ENCODE measurements around the gene CLCN6. TPM values are rescaled to one million over a fixed set of nuclear protein-coding genes. Genes with fewer than 3 reads are reported as not detected.

CLCN6 gene
- total RNA-seq, 1 experiment from 2014 or later: 6.1 TPM

GRCh38 chr1:11875094-11875493 lies 69.1 kb downstream of the CLCN6 start:
- peaks cover 10% of the 10 kb centered on the region for H3K27me3 ChIP-seq
- H3K36me3 ChIP-seq: no peaks in the 10 kb centered on the region
- DNase-seq: no peak

GRCh38 chr1:11877074-11877473 lies 71.1 kb downstream of the CLCN6 start:
- Histone ChIP-seq H3K36me3 (no peaks in the 10 kb centered on the region), H3K4me3 (no peak overlapping the region), H3K27me3 (no peaks in the 10 kb centered on the region; the same call in none of the 2 replicates), H3K9me3 (no peaks in the 10 kb centered on the region)
- no peak for DNase-seq

More at GRCh38 chr1:11875094-11875493, 69.1 kb downstream of the CLCN6 start:
- no peak overlapping the region for H3K4me3 ChIP-seq
- no peaks in the 10 kb centered on the region for H3K9me3 ChIP-seq

GRCh38 chr1:11878081-11878890 lies 72.3 kb downstream of the CLCN6 start:
- H3K36me3 ChIP-seq: no peaks in the 10 kb centered on the region
- H3K4me3 ChIP-seq: no peak overlapping the region
- no peaks in the 10 kb centered on the region; the same call in 1 of the 2 replicates for H3K27me3 ChIP-seq
- no peak for DNase-seq
- H3K9me3 ChIP-seq: no peaks in the 10 kb centered on the region

- no peaks in the 10 kb centered on the region for H3K36me3 ChIP-seq
- H3K27me3 ChIP-seq: no peaks in the 10 kb centered on the region; the same call in 1 of the 2 replicates
- DNase-seq: no peak
- H3K9me3 ChIP-seq: no peaks in the 10 kb centered on the region
- no peak overlapping the region for H3K4me3 ChIP-seq
These were observed 72.8 kb downstream of the CLCN6 start for GRCh38 chr1:11878891-11879190.

- H3K27me3 ChIP-seq: no peaks in the 10 kb centered on the region; the same call in 1 of the 2 replicates
- DNase-seq: no peak
These were observed 73.6 kb downstream of the CLCN6 start for GRCh38 chr1:11879311-11880180.

GRCh38 chr1:11880181-11880575 lies 74.2 kb downstream of the CLCN6 start:
- Histone ChIP-seq H3K36me3 (no peaks in the 10 kb centered on the region), H3K4me3 (no peak overlapping the region), H3K9me3 (no peaks in the 10 kb centered on the region), H3K27me3 (no peaks in the 10 kb centered on the region; the same call in 1 of the 2 replicates)
- no peak for DNase-seq

More at GRCh38 chr1:11879311-11880180, 73.6 kb downstream of the CLCN6 start:
- no peaks in the 10 kb centered on the region for H3K36me3 ChIP-seq
- no peak overlapping the region for H3K4me3 ChIP-seq
- H3K9me3 ChIP-seq: no peaks in the 10 kb centered on the region

GRCh38 chr1:11880911-11881748 lies 75.1 kb downstream of the CLCN6 start:
- DNase-seq: no peak
- H3K9me3 ChIP-seq: no peaks in the 10 kb centered on the region
- no peaks in the 10 kb centered on the region; the same call in 1 of the 2 replicates for H3K27me3 ChIP-seq
- H3K4me3 ChIP-seq: no peak overlapping the region
- no peaks in the 10 kb centered on the region for H3K36me3 ChIP-seq

GRCh38 chr1:11881749-11882441 lies 75.9 kb downstream of the CLCN6 start:
- no peak for DNase-seq
- no peaks in the 10 kb centered on the region; the same call in 1 of the 2 replicates for H3K27me3 ChIP-seq
- H3K4me3 ChIP-seq: no peak overlapping the region

GRCh38 chr1:11882814-11883538 lies 77.0 kb downstream of the CLCN6 start:
- DNase-seq: no peak
- Histone ChIP-seq H3K9me3 (no peaks in the 10 kb centered on the region), H3K27me3 (no peaks in the 10 kb centered on the region; the same call in 1 of the 2 replicates), H3K36me3 (no peaks in the 10 kb centered on the region), H3K4me3 (no peak overlapping the region)

More at GRCh38 chr1:11881749-11882441, 75.9 kb downstream of the CLCN6 start:
- H3K36me3 ChIP-seq: no peaks in the 10 kb centered on the region
- H3K9me3 ChIP-seq: no peaks in the 10 kb centered on the region

- H3K9me3 ChIP-seq: no peaks in the 10 kb centered on the region
- H3K4me3 ChIP-seq: no peak overlapping the region
- DNase-seq: no peak
- no peaks in the 10 kb centered on the region for H3K36me3 ChIP-seq
- no peaks in the 10 kb centered on the region for H3K27me3 ChIP-seq
These were observed 79.9 kb downstream of the CLCN6 start for GRCh38 chr1:11885916-11886315.

GRCh38 chr1:11886986-11887665 lies 81.1 kb downstream of the CLCN6 start:
- no peaks in the 10 kb centered on the region for H3K9me3 ChIP-seq
- no peak for DNase-seq
- H3K27me3 ChIP-seq: no peaks in the 10 kb centered on the region
- no peak overlapping the region for H3K4me3 ChIP-seq
- no peaks in the 10 kb centered on the region for H3K36me3 ChIP-seq

GRCh38 chr1:11887666-11888007 lies 81.6 kb downstream of the CLCN6 start:
- DNase-seq: no peak
- Histone ChIP-seq H3K36me3 (no peaks in the 10 kb centered on the region), H3K4me3 (no peak overlapping the region), H3K9me3 (no peaks in the 10 kb centered on the region), H3K27me3 (no peaks in the 10 kb centered on the region)

GRCh38 chr1:11888206-11888876 lies 82.3 kb downstream of the CLCN6 start:
- no peaks in the 10 kb centered on the region for H3K9me3 ChIP-seq
- DNase-seq: no peak
- no peaks in the 10 kb centered on the region for H3K27me3 ChIP-seq
- H3K36me3 ChIP-seq: no peaks in the 10 kb centered on the region
- H3K4me3 ChIP-seq: no peak overlapping the region

- Histone ChIP-seq H3K36me3 (no peaks in the 10 kb centered on the region), H3K9me3 (no peaks in the 10 kb centered on the region), H3K27me3 (no peaks in the 10 kb centered on the region), H3K4me3 (no peak overlapping the region)
- DNase-seq: no peak
These were observed 82.9 kb downstream of the CLCN6 start for GRCh38 chr1:11888877-11889208.

All from MG63 (cell line).